HG03095 (cell line): Measurements from ENCODE around the gene NAV3.
"Not testable (repeated sequence)": the region's sequence is repeated elsewhere in the genome, so short reads cannot be mapped to it uniquely, and the experiment has no call there.

ENCODE experiments used
- ATAC-seq: cut with Tn5 transposase; IDR thresholded peaks from one replicate; pipeline ENCODE4 v1.9.1; 2021; ENCODE audit warnings: moderate library complexity; ENCODE audit not compliant: unreplicated experiment

The NAV3 gene

GRCh38 chr12:78038541-78038940 is 207.8 kb downstream of the NAV3 start:
- no peak for ATAC-seq

GRCh38 chr12:78038986-78039385 is 208.3 kb downstream of the NAV3 start:
- no peak for ATAC-seq

GRCh38 chr12:78040111-78040510 is 209.4 kb downstream of the NAV3 start:
- no peak for ATAC-seq

GRCh38 chr12:78050790-78051189 is 220.1 kb downstream of the NAV3 start:
- no peak for ATAC-seq

GRCh38 chr12:78055545-78055944 is 224.9 kb downstream of the NAV3 start:
- ATAC-seq = no peak

- ATAC-seq = no peak
Observed at GRCh38 chr12:78057075-78057474, 226.4 kb downstream of the NAV3 start.

- no peak for ATAC-seq
Observed at GRCh38 chr12:78060186-78060585, 229.5 kb downstream of the NAV3 start.

- ATAC-seq = no peak
Observed at GRCh38 chr12:78062786-78063185, 232.1 kb downstream of the NAV3 start.

GRCh38 chr12:78081590-78082314 is 251.1 kb downstream of the NAV3 start:
- ATAC-seq = no peak

- no peak for ATAC-seq
Observed at GRCh38 chr12:78085542-78086182, 255.0 kb downstream of the NAV3 start.

- ATAC-seq = no peak
Observed at GRCh38 chr12:78086553-78087362, 256.1 kb downstream of the NAV3 start.

GRCh38 chr12:78087363-78087675 is 256.6 kb downstream of the NAV3 start:
- ATAC-seq = no peak

GRCh38 chr12:78088391-78088832 is 257.7 kb downstream of the NAV3 start:
- ATAC-seq = no peak

GRCh38 chr12:78090266-78090665 is 259.6 kb downstream of the NAV3 start:
- no peak for ATAC-seq

- ATAC-seq = no peak
Observed at GRCh38 chr12:78095623-78096022, 264.9 kb downstream of the NAV3 start.

- ATAC-seq = no peak
Observed at GRCh38 chr12:78096909-78097597, 266.4 kb downstream of the NAV3 start.

GRCh38 chr12:78099806-78100205 is 269.1 kb downstream of the NAV3 start:
- no peak for ATAC-seq

GRCh38 chr12:78101113-78101876 is 270.6 kb downstream of the NAV3 start:
- ATAC-seq = no peak

- no peak for ATAC-seq
Observed at GRCh38 chr12:78101946-78102635, 271.4 kb downstream of the NAV3 start.

GRCh38 chr12:78102801-78103200 is 272.1 kb downstream of the NAV3 start:
- not testable (repeated sequence) for ATAC-seq
